OCI-M1 (cell line): ENCODE data around the gene BYSL.

Experiments
- DNase-seq: peaks from one replicate; lab custom pipeline; 2025; lab: John Stamatoyannopoulos, UW

Gene BYSL

GRCh38 chr6:41920921-41921711 lies at the start of gene BYSL, which contains the start of gene MED20:
BYSL (plus strand) TSS chr6:41921499; CDS start chr6:41921563, 64 bp downstream.
MED20 (minus strand) TSS chr6:41921139; CDS start chr6:41921018, 121 bp downstream.
- DNase-seq, result peak; percentile 99

GRCh38 chr6:41871691-41872090 lies 49.6 kb upstream of the BYSL start:
- no peak for DNase-seq

- DNase-seq, result no peak
Measured at GRCh38 chr6:41872147-41872546, 49.2 kb upstream of the BYSL start.

- no peak for DNase-seq
Measured at GRCh38 chr6:41874741-41875140, 46.6 kb upstream of the BYSL start.

GRCh38 chr6:41877051-41877680 lies 44.1 kb upstream of the BYSL start:
- DNase-seq, result no peak

- DNase-seq, result no peak
Measured at GRCh38 chr6:41878246-41878645, 43.1 kb upstream of the BYSL start.

GRCh38 chr6:41878961-41879405 lies 42.3 kb upstream of the BYSL start:
- DNase-seq, result no peak

GRCh38 chr6:41881506-41881905 lies 39.8 kb upstream of the BYSL start:
- no peak for DNase-seq

GRCh38 chr6:41884957-41885356 lies 36.3 kb upstream of the BYSL start:
- DNase-seq, result no peak

- no peak for DNase-seq
Measured at GRCh38 chr6:41885930-41886329, 35.4 kb upstream of the BYSL start.

GRCh38 chr6:41887331-41887751 lies 34.0 kb upstream of the BYSL start:
- no peak for DNase-seq

- no peak for DNase-seq
Measured at GRCh38 chr6:41892921-41893564, 28.3 kb upstream of the BYSL start.

GRCh38 chr6:41894366-41895299 lies 26.7 kb upstream of the BYSL start:
- DNase-seq, result peak; percentile 43

- peak; percentile 97 for DNase-seq
Measured at GRCh38 chr6:41895300-41896233, 25.7 kb upstream of the BYSL start, which contains the start of gene USP49. USP49 (minus strand) TSS chr6:41895375; CDS start chr6:41806983, 88,392 bp downstream.

GRCh38 chr6:41896281-41896680 lies 25.0 kb upstream of the BYSL start:
- peak; percentile 56 for DNase-seq

- no peak for DNase-seq
Measured at GRCh38 chr6:41900861-41901260, 20.4 kb upstream of the BYSL start.

GRCh38 chr6:41901882-41902519 lies 19.3 kb upstream of the BYSL start:
- peak; percentile 76 for DNase-seq

GRCh38 chr6:41909727-41910126 lies 11.6 kb upstream of the BYSL start:
- DNase-seq, result no peak

- no peak for DNase-seq
Measured at GRCh38 chr6:41914343-41914742, 7.0 kb upstream of the BYSL start.
